GM18858 (cell line): Measurements from ENCODE around the gene RFX1.

Experiments
- ATAC-seq: cut with Tn5 transposase; IDR thresholded peaks from one replicate; pipeline ENCODE4 v1.9.1; 2021; ENCODE audit not compliant: unreplicated experiment

Gene RFX1

DNA sequence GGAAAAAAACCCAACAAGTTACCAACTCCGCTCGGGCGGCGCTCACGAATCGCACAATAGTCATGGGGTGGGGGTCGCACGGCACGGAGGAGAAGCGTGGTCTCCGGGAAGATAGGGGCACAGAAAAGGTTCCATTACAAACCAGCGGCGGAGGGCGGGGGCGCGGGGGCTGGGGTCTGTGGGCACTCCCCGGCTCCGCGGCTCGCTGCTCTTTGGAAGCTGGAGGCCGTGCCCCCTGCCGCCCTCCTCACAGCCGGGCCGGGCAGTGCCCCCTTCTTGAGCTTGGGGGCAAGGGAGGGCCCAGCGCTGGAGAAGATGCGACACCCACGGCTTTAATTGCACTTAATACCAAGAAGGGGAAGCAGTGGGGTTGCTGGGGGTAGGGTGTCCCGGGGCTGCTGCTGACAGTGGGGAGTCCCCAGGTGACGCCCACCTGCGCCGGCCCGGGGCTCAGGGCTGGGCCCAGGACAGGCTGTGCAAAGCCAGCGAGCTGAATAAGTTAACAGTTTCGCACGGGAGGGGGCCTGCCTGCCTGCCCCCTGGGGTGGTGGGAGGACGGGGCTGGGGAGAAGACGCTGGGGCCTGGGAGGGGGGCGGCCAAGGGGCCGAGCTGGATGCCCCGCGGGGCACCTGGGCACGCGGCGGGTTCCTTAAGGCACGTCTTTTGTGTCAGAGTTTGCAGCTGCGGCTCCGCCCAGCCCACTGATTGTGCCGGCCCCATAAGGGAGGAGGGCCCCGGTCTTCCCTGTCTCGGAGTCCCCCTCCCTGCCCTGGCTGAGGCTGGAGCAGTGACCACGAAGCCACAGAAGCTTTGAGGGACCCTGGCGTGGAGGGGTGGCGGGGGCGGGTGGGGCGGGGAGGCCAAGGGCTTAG lies 44.1 kb downstream of the RFX1 start:
- ATAC-seq = no peak

- ATAC-seq = no peak
Observed at GRCh38 chr19:13960863-13961784, 45.0 kb downstream of the RFX1 start.

DNA sequence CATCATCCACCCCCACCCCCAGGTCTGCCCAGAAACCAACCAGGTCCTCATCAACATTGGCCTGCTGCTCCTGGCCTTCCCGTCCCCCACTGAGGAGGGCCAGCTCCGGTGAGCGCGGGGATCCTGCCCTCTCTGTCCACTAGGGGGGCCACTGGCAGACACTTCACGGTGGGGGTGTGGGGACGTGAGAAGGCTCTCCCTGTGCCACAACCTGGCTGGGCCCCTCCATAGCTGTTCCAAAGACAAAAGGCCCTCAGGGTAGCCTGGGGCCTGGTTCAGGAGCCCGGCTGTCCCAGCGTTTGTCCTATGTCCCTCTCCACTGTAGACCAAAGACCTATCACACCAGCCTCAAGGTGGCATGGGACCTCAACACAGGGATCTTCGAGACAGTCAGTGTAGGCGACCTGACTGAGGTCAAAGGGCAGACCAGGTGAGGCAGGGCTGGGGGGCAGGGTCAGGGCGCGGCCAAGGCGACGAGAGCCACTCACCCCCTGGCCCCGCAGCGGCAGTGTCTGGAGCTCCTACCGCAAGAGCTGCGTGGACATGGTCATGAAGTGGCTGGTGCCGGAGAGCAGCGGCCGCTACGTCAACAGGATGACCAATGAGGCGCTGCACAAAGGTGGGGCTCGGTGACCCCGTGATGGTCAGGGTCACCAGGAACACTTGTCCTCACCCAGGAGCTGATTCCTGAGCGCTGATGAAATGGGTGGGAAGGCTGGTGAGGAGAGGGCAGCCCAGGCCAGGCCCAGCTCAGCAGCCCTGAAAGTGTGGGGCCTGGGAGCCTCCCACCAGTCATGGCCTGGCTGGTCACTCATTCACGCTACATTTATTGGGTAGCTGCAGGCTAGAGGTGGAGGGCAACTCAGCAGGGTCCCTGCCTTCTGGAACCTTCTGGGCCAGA lies 45.9 kb downstream of the RFX1 start:
- no peak for ATAC-seq

GRCh38 chr19:13959141-13959961 lies 46.8 kb downstream of the RFX1 start:
- ATAC-seq = no peak

GRCh38 chr19:13958043-13958442 lies 48.1 kb downstream of the RFX1 start:
- no peak for ATAC-seq

DNA sequence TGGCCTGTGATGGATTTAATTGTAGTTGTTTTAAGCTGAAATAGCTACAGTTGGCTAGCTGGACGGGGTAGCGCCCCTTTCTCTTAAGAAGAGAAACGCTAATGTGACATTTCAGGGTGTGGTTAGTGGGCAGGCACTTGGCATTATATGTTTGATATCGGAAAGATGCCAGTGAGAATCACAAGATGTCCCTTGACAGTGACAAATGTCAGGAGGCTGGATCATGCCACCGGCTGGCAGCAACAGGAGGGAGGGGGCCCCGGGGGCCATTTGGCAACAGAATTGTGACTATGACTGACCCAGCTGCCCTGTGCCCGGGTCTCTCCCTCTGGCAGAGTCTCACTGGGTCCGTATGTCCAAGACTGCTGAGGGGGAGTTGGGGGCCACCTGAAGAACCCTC lies 49.1 kb downstream of the RFX1 start:
- ATAC-seq = no peak

DNA sequence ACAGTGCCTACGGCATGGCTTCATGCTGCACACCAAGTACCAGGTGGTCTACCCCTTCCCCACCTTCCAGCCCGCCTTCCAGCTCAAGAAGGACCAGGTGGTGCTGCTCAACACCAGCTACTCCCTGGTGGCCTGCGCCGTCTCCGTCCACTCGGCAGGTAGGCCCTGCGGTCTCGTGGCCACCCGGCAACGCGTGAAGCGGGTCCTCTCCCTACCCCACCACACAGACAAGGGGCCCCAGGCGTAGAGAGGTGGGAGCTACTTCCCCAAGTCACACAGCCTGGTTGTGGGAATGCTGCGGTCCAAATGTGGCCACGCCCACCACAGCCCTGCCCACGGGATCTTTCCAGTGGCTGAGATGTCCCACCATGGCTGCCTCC lies 49.8 kb downstream of the RFX1 start:
- no peak for ATAC-seq

DNA sequence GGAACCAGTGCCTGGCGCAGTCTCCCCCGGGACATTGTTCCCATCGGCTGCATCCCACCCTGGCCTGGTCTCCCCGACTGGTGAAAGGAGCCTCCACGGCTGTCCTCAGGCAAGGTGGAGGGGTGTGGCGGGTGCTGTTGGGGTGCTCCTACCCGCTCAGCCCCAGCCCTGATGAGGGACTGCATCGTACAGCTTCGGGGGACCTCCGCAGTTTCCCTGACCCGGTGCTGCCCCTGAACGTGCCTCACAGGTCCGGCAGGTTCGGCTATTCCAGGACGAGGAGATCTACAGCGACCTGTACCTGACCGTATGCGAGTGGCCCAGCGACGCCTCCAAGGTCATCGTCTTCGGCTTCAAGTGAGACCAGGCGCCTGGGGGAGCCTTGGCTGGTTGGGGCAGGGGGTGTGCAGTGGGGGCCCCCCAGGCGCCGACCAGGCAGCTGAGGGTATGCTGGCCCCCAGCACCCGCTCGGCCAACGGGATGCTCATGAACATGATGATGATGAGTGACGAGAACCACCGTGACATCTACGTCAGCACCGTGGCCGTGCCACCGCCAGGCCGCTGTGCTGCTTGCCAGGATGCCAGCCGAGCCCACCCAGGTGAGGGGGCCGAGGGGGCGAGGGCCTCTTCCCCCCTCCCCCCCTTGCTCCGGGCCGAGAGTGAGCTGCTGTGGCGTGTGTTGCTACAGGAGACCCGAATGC lies 50.3 kb downstream of the RFX1 start:
- no peak for ATAC-seq

DNA sequence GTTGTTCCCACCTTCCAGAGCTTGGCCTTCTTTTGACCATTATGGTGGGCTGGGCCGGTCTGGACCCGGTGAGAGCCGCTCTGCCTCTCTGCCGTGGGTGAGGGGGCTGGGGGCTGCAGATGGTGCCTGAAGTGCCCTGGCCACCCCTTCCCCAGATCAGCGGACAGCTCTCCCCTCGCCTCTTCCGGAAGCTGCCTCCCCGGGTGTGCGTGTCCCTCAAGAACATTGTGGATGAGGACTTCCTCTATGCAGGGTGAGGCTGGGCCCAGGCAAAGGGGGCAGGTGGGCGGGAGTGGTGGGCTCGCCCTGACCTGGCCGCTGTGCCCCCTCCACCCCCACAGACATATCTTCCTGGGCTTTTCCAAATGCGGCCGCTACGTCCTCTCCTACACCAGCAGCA lies 51.9 kb downstream of the RFX1 start:
- no peak for ATAC-seq

DNA sequence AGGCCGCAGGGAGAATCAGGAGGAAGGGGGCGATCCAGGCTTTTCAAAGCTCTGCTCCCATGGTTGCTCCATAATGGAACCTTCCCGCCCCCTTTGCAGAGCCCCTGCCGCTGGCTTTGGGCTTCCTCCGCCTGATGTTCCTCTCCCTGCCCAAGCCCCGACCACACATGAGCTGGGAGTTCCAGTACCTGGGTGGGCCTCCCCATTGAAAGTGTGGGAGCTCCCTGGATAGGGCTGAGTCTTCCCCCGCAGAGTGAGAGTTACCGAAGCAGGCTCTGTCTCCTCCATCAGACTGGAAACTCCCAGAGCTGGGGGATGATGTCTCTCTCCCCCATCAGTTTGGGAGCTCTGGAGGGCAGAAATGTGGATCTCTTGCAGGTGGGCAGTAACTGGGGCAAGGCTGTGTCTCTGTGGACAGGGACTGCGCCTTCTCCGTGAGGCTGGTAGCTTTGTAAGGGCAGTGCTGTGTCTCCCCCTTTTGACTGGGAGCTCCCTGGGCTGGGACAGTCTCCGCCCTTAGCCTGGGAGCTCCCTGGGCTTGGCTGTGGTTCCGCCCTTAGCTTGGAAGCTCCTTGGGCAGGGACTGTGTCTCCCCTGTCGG lies 53.1 kb downstream of the RFX1 start:
- no peak for ATAC-seq

GRCh38 chr19:13952154-13952930 lies 53.8 kb downstream of the RFX1 start, which contains the start of gene DCAF15:
TSS of gene DCAF15 (plus strand) at chr19:13952509. CDS start at chr19:13952513, 4 bp downstream.
- peak; percentile 96 for ATAC-seq

DNA sequence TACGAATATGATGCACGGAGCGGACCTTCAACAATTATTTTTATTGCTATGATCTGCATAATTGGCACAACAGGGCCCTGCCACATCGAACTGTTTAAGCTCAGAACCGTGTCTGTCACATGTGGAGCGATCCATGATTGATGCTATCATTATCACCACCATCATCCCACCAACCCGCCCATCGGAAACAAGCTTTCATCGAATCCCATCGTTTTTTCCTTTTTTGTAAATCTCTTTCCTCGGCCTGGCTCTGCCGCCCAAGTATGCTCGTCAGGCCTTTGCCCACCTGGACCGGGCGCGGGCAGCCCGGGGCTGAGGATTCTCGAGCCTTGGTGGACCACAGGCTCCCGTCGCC lies 54.3 kb downstream of the RFX1 start:
- no peak for ATAC-seq

- no peak for ATAC-seq
Observed at GRCh38 chr19:13951043-13951442, 55.1 kb downstream of the RFX1 start.

- ATAC-seq = no peak
Observed at GRCh38 chr19:13946414-13946813, 59.7 kb downstream of the RFX1 start.

GRCh38 chr19:13942023-13942684 lies 64.0 kb downstream of the RFX1 start:
- ATAC-seq = no peak

DNA sequence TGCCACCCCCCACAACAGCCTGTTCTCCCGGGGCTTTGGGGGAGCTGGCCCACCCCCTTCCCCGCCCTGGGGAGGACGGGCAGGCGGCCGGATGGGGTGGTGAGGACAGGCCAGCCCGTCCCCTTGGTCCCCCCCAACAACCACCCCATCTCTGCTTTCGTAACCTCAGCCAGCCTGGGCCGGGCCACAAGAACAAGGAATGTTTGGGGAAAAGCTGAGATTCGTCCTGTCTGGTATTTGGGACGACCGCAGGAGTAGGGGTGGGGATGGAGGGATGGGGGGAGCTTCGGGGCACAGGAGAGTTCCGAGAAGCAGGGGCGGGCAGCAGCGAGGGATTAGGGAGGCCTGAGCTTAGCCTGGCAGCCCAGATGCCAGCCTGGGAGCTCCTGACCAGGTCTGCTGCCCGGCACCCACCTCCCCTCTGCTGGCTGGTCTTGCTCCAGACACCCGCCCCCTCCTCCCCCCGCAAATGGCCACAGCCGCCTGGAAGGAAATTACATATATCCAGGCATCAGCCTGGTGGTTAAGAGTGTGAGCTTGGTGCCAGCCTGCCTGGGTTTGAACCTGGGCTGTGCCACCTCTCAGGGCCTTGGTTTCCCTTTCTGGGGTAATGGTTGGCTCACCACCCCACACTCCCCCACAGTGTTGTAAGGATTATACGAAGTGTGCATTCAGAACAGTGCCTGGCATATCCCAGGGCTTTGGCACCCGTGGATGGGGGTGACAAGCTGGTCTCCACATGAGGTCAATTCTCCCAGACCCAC lies 67.6 kb downstream of the RFX1 start, which contains the start of gene PODNL1:
PODNL1 (minus strand) TSS at position 117 of the 764 bp plus-strand sequence. CDS start 236 bp downstream, outside the sequence.
- no peak for ATAC-seq
